Measurements from ENCODE around the gene TM9SF1. TPM values are rescaled to one million over a fixed set of nuclear protein-coding genes. Genes with fewer than 3 reads are reported as not detected.
A peak's percentile ranks its signal among the peaks of the same experiment; 100 is the strongest.

The TM9SF1 gene
- total RNA-seq, 2 donors from 2014 or later: 30.1 to 35.2 TPM

DNA sequence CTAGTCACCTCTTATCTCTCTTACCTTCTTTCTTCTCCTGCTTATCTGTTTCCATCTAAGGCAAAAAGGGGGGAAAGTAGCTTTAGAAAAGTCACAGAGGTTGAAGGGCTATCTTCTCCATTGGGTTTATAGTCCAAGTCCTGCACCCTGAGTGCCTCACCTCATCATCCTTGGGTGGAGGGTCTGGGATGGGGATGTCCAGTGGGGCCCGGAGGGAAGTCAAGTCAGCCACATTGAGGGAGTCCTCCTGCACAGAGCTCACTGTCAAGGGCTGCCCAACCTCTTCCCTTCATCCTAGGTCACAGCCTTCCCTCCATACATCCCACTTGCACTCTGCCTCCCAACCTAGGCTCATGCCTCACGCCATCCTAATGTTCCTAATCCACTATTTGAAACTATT, 50.0 kb downstream of the TM9SF1 start:
- intact Hi-C loops (cut with DNase I): no loop called here
- DNase-seq (ENCODE audit: low spot score): no peak

DNA sequence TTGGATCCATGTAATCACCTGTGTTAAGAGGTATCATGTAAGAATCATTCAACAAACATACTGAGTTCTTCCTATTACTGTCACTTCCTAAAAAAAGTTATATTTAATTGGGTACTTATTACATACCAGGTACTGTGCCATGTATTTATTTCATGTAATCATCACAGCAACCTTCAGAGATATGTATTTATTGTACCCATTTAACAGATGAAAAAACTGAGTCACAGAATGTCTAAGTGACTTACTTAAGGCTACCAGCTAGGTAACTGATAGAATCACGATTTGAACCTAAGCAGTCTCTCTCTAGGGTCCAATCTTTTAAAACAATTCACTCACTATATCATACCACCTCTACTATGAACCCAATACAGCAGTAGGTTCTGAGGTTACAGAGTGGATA, 50.8 kb downstream of the TM9SF1 start:
- DNase-seq (ENCODE audit: low spot score): no peak
- intact Hi-C loops (cut with DNase I): no loop called here

DNA sequence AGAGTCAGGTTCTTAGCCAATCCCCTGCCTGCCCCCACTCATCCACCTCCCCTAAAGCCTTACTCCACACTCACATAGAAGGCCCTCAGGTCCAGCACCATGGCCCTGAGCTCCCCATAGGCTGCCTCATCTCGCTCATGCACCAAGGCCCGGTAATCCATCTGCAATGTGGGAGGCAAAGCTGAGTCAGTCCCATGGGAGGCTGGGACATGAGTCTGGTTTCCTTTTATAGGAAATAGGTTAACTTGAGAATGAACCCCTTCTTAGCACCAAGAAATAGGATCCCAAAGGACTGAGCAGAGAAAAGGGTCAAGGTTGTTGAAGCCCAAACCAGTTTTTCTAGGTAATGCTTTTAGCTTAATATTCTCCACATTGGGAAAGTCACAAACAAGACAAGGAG, 51.7 kb downstream of the TM9SF1 start:
- intact Hi-C loops (cut with DNase I): loop anchor here in 1 of 2 donors (1.0 kb wide), 1 partner anchor 41 kb away; no protein-coding TSS in a partner anchor
- DNase-seq (ENCODE audit: low spot score): no peak

DNA sequence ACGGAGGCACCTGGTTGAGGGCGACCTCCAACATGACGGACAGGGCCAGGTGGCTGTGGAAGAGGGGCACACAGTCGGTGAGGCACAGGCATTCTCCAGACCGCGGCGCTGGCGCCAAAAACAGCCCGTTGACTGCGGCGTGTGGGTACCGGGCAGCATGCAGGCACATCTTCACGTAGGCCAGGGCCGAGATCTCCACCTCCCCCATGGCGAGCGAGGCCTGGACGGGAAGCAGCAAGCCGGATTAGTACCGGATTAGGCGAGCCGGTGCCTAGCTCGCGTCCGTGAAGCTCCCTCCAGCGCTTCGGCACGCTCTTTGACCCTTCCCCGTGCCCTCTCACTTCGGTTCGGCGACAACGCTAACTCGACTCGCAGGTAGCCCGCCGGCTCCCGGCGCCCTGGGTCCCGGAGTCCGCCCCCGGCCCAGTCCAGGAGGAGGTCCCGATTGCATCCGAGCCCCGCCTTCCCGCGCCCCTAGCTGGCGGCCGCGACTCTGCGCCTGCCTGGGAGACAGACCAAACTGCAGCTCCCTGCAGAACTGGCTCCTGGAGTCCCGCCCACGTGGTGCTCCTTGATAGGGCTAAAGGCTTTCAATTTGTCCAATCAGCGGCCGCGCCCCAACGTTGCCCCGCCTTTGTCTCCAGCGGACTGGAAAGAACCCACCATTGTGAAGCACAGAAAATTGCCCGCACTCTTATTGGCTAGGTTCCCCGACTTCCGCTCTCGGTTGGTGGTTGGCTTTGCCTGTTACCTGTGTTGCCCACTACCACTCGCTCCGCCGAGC, 54.0 kb downstream of the TM9SF1 start, which contains the start of gene EMC9:
EMC9 (minus strand) TSS at position 495 of the 784 bp plus-strand sequence; CDS start at position 208, 287 bp downstream.
- DNase-seq (ENCODE audit: low spot score): peak; percentile 100
- intact Hi-C loops (cut with DNase I): no loop called here

DNA sequence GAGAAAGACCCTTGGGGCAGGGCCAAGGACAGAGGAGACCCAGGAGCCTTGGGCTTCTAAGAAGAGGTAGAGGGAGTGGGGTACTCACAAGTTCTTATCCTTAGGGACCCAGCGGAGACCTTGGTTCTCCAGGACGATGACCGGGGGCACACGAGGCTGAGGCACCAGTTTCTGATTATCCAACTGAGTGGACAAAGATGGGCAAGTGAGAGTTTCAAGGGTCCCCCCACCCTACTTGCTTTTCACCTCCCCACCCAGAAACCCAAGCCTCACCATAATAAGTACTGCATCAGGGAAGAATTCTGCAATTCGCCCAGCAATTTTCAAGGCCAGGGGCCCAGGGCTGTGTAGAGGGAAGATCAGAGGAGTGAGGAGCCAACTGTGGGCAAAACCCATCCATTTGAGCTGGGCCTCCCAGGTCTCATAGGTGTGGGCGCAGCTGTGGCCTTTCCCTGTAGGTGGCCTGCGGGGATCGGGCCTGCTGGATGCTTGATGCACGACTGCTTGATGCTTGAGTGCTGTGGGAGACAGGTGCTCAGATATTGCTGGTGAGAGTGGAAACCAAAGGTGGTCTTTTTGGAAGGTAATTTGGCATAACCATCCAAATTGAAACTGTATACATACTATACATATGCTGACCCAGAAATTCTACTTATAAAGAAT, 55.8 kb downstream of the TM9SF1 start:
- intact Hi-C loops (cut with DNase I): no loop called here
- DNase-seq (ENCODE audit: low spot score): no peak

Small RNA genes lying within 50 kb of the gene (microRNA-seq; reads per million reads assigned to microRNA genes)
- 0 reads per million in 2 donors for gene MIR7703 (ENCODE audit: borderline microRNAs expressed in 2 of 2)

Other genes with a start within 250 kb of the TM9SF1 start
- gene DHRS4, start 241.7 kb downstream of the TM9SF1 start, total RNA-seq: 10 to 100 TPM; 15.4 to 16.9 TPM
- gene DHRS4L2, start 206.5 kb downstream of the TM9SF1 start, total RNA-seq: 10 to 100 TPM; 15.1 to 16.9 TPM
- gene CARMIL3, start 143.4 kb downstream of the TM9SF1 start, total RNA-seq: under 1 TPM; 0.14 to 0.23 TPM
- gene CPNE6, start 123.9 kb downstream of the TM9SF1 start, total RNA-seq: 1 to 10 TPM in 1 of 2 donors, under 1 TPM in 1; 0.32 to 1.3 TPM
- gene PCK2, start 101.1 kb downstream of the TM9SF1 start, total RNA-seq: 10 to 100 TPM; 18.8 to 27.4 TPM
- gene DCAF11, start 80.7 kb downstream of the TM9SF1 start, total RNA-seq: 10 to 100 TPM; 32.2 to 37.1 TPM
- 1 to 10 TPM; 1.1 to 1.4 TPM for gene NRL, start 80.5 kb downstream of the TM9SF1 start, total RNA-seq
- under 1 TPM in 1 of 2 donors, not detected in 1; 0.38 TPM for gene FITM1, start 64.8 kb downstream of the TM9SF1 start, total RNA-seq
- gene PSME1, start 59.2 kb downstream of the TM9SF1 start, total RNA-seq: 100 to 1,000 TPM; 114 to 119 TPM
- 10 to 100 TPM; 10.9 to 14.2 TPM for gene EMC9, start 53.9 kb downstream of the TM9SF1 start, total RNA-seq
- 10 to 100 TPM; 72.6 to 97.7 TPM for gene PSME2, start 48.8 kb downstream of the TM9SF1 start, total RNA-seq
- gene RNF31, start 47.9 kb downstream of the TM9SF1 start, total RNA-seq: 10 to 100 TPM; 34.9 to 53.7 TPM
- gene IRF9, start 34.2 kb downstream of the TM9SF1 start, total RNA-seq: 10 to 100 TPM; 53.7 to 92.4 TPM
- gene REC8, start 23.4 kb downstream of the TM9SF1 start, total RNA-seq: 1 to 10 TPM; 8.0 to 9.4 TPM
- gene IPO4, start 6.6 kb downstream of the TM9SF1 start, total RNA-seq: 10 to 100 TPM; 24.9 to 30.6 TPM
- not detected for gene TSSK4, start 10.3 kb upstream of the TM9SF1 start, total RNA-seq
- 10 to 100 TPM; 41.8 to 42.7 TPM for gene CHMP4A, start 18.0 kb upstream of the TM9SF1 start, total RNA-seq
- 10 to 100 TPM; 22.1 to 23.1 TPM for gene MDP1, start 20.6 kb upstream of the TM9SF1 start, total RNA-seq
- gene NEDD8, start 36.9 kb upstream of the TM9SF1 start, total RNA-seq: 100 to 1,000 TPM; 121 to 125 TPM
- gene GMPR2, start 37.5 kb upstream of the TM9SF1 start, total RNA-seq: 10 to 100 TPM; 34.4 to 42.0 TPM
- gene TINF2, start 47.2 kb upstream of the TM9SF1 start, total RNA-seq: 10 to 100 TPM; 77.8 to 85.1 TPM
- gene TGM1, start 67.7 kb upstream of the TM9SF1 start, total RNA-seq: 1 to 10 TPM in 1 of 2 donors, under 1 TPM in 1; 0.14 to 1.7 TPM
- 10 to 100 TPM; 14.5 to 17.3 TPM for gene RABGGTA, start 76.2 kb upstream of the TM9SF1 start, total RNA-seq
- 10 to 100 TPM; 14.0 to 17.9 TPM for gene DHRS1, start 104.3 kb upstream of the TM9SF1 start, total RNA-seq
- gene NOP9, start 104.4 kb upstream of the TM9SF1 start, total RNA-seq: 10 to 100 TPM; 19.2 to 20.9 TPM
- gene CIDEB, start 112.5 kb upstream of the TM9SF1 start, total RNA-seq: 10 to 100 TPM; 10.1 to 10.8 TPM
- 1 to 10 TPM; 2.5 to 4.0 TPM for gene LTB4R2, start 114.7 kb upstream of the TM9SF1 start, total RNA-seq
- gene LTB4R, start 116.1 kb upstream of the TM9SF1 start, total RNA-seq: 1 to 10 TPM; 5.6 TPM
- 10 to 100 TPM; 35.2 to 36.0 TPM for gene ADCY4, start 139.6 kb upstream of the TM9SF1 start, total RNA-seq
- gene RIPK3, start 144.6 kb upstream of the TM9SF1 start, total RNA-seq: 1 to 10 TPM; 8.5 to 9.2 TPM
- gene NFATC4, start 172.7 kb upstream of the TM9SF1 start, total RNA-seq: 10 to 100 TPM; 75.1 to 87.2 TPM
- 10 to 100 TPM; 13.1 to 15.1 TPM for gene NYNRIN, start 203.6 kb upstream of the TM9SF1 start, total RNA-seq
- 1 to 10 TPM; 3.5 to 4.2 TPM for gene CBLN3, start 234.2 kb upstream of the TM9SF1 start, total RNA-seq
- 10 to 100 TPM; 41.4 to 41.8 TPM for gene KHNYN, start 234.5 kb upstream of the TM9SF1 start, total RNA-seq
- gene SDR39U1, start 247.3 kb upstream of the TM9SF1 start, total RNA-seq: 10 to 100 TPM; 31.6 to 36.4 TPM